MM.1S (cell line): Measurements from ENCODE around the gene UBE2Q1.

Experiments
- DNase-seq: peaks from one replicate; pipeline ENCODE4 v3.0.0-alpha.2; 2015
- H2AFZ ChIP-seq: fragments of 300-600 bp; sonication (generic); 2 replicates; pipeline ENCODE4 v1.6.0; 2016; ENCODE audit warnings: antibody characterized with exemption, low read length
- H3F3A ChIP-seq: fragments of 300-600 bp; sonication (generic); 2 replicates; pipeline ENCODE4 v1.6.1; 2016; ENCODE audit warnings: mild to moderate bottlenecking, antibody characterized with exemption, low read length, moderate library complexity, mixed read lengths; ENCODE audit not compliant: insufficient read depth
- H3K27ac ChIP-seq: fragments of 300-600 bp; sonication (generic); 2 replicates; pipeline ENCODE4 v1.5.1; 2016; ENCODE audit warnings: mild to moderate bottlenecking, low read length
- H3K27me3 ChIP-seq: fragments of 300-600 bp; sonication (generic); replicated peaks from 2 replicates; pipeline ENCODE4 v1.6.0; 2016; ENCODE audit warnings: low read length; ENCODE audit not compliant: insufficient read depth
- H3K36me3 ChIP-seq: fragments of 300-600 bp; sonication (generic); replicated peaks from 2 replicates; pipeline ENCODE4 v1.6.1; 2016; ENCODE audit warnings: mild to moderate bottlenecking, low read length, mixed read lengths; ENCODE audit not compliant: insufficient read depth
- H3K4me1 ChIP-seq: fragments of 300-600 bp; sonication (generic); 2 replicates; pipeline ENCODE4 v1.6.1; 2016; ENCODE audit warnings: low read length, mixed read lengths
- H3K4me2 ChIP-seq: fragments of 300-600 bp; sonication (generic); 2 replicates; pipeline ENCODE4 v1.6.0; 2016; ENCODE audit warnings: low read depth, low read length
- H3K4me3 ChIP-seq: fragments of 300-600 bp; sonication (generic); 2 replicates; pipeline ENCODE4 v1.5.1; 2016; ENCODE audit warnings: low read length, mixed read lengths
- H3K79me2 ChIP-seq: fragments of 300-600 bp; sonication (generic); 2 replicates; pipeline ENCODE4 v1.6.1; 2016; ENCODE audit warnings: mixed run types, low read length, mixed read lengths
- H3K9ac ChIP-seq: fragments of 300-600 bp; sonication (generic); 2 replicates; pipeline ENCODE4 v1.6.1; 2016; ENCODE audit warnings: low read length, mixed read lengths
- H3K9me2 ChIP-seq: fragments of 300-600 bp; sonication (generic); replicated peaks from 2 replicates; pipeline ENCODE4 v1.6.1; 2016; ENCODE audit warnings: mild to moderate bottlenecking, low read length, mixed read lengths; ENCODE audit not compliant: insufficient read depth
- H3K9me3 ChIP-seq: fragments of 300-600 bp; sonication (generic); replicated peaks from 2 replicates; pipeline ENCODE4 v1.6.1; 2016; ENCODE audit warnings: mild to moderate bottlenecking, low read length, mixed read lengths; ENCODE audit not compliant: insufficient read depth
- H4K20me1 ChIP-seq: fragments of 300-600 bp; sonication (generic); 2 replicates; pipeline ENCODE4 v1.6.1; 2016; ENCODE audit warnings: mild to moderate bottlenecking, low read length, moderate library complexity, mixed read lengths; ENCODE audit not compliant: insufficient read depth
- EZH2 ChIP-seq: fragments of 300-600 bp; sonication (generic); optimal IDR thresholded peaks from 2 replicates; pipeline ENCODE3; 2017; ENCODE audit warnings: low read depth, mild to moderate bottlenecking, antibody characterized with exemption, low read length, mixed read lengths
- EZH2phosphoT487 ChIP-seq: fragments of 300-600 bp; sonication (generic); IDR thresholded peaks from 2 replicates; pipeline ENCODE4 v1.6.1; 2018; ENCODE audit warnings: antibody characterized with exemption, low read length
- TF ChIP-seq, protein P1 (sequence below): fragments of 300-600 bp; sonication (generic); IDR thresholded peaks from 2 replicates; pipeline ENCODE4 v1.5.1; 2016; ENCODE audit warnings: antibody characterized with exemption, low read length, mixed read lengths

UBE2Q1 gene

GRCh38 chr1:154549202-154549770 is 9.2 kb downstream of the UBE2Q1 start:
- Histone ChIP-seq H4K20me1 (0 out of 2 replicates have a peak, but pooled peaks cover 5% of the 10 kb centered on the region), H3K27ac (no peak overlapping the region), H3K9me2 (no peaks in the 10 kb centered on the region), H3K27me3 (no peaks in the 10 kb centered on the region), H3K9ac (no peak overlapping the region), H3K79me2 (peaks cover 4% of the 10 kb centered on the region; the same call in 1 of the 2 replicates), H3K4me1 (peaks cover 19% of the 10 kb centered on the region), H2AFZ (no peak overlapping the region), H3K9me3 (no peaks in the 10 kb centered on the region), H3K4me2 (no peak overlapping the region), H3K4me3 (no peak overlapping the region), H3K36me3 (peaks cover 30% of the 10 kb centered on the region), H3F3A (peaks cover 10% of the 10 kb centered on the region; the same call in 1 of the 2 replicates)
- TF ChIP-seq EZH2phosphoT487 (no peak), EZH2 (no peak)
- TF ChIP-seq, protein P1, sequence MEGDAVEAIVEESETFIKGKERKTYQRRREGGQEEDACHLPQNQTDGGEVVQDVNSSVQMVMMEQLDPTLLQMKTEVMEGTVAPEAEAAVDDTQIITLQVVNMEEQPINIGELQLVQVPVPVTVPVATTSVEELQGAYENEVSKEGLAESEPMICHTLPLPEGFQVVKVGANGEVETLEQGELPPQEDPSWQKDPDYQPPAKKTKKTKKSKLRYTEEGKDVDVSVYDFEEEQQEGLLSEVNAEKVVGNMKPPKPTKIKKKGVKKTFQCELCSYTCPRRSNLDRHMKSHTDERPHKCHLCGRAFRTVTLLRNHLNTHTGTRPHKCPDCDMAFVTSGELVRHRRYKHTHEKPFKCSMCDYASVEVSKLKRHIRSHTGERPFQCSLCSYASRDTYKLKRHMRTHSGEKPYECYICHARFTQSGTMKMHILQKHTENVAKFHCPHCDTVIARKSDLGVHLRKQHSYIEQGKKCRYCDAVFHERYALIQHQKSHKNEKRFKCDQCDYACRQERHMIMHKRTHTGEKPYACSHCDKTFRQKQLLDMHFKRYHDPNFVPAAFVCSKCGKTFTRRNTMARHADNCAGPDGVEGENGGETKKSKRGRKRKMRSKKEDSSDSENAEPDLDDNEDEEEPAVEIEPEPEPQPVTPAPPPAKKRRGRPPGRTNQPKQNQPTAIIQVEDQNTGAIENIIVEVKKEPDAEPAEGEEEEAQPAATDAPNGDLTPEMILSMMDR: no peak
- DNase-seq: no peak

GRCh38 chr1:154548028-154548427 is 10.4 kb downstream of the UBE2Q1 start:
- Histone ChIP-seq H2AFZ (no peak overlapping the region), H3K4me2 (no peak overlapping the region), H3K4me1 (peaks cover 19% of the 10 kb centered on the region), H3K79me2 (no peaks in the 10 kb centered on the region), H3K9me3 (no peaks in the 10 kb centered on the region), H3K9me2 (no peaks in the 10 kb centered on the region), H3K27ac (no peak overlapping the region), H4K20me1 (0 out of 2 replicates have a peak, but pooled peaks cover 5% of the 10 kb centered on the region), H3K4me3 (no peak overlapping the region), H3K27me3 (no peaks in the 10 kb centered on the region), H3K36me3 (peaks cover 21% of the 10 kb centered on the region), H3F3A (peaks cover 7% of the 10 kb centered on the region; the same call in 1 of the 2 replicates), H3K9ac (no peak overlapping the region)
- no peak for DNase-seq
- TF ChIP-seq EZH2phosphoT487 (no peak), EZH2 (no peak)
- TF ChIP-seq, protein P1: no peak

GRCh38 chr1:154547105-154547732 is 11.2 kb downstream of the UBE2Q1 start:
- H3K4me2 ChIP-seq: no peak overlapping the region
- no peak overlapping the region for H3K27ac ChIP-seq

More at GRCh38 chr1:154547105-154547732, 11.2 kb downstream of the UBE2Q1 start:
- Histone ChIP-seq H3K4me3 (no peak overlapping the region), H2AFZ (no peak overlapping the region), H3K9me2 (no peaks in the 10 kb centered on the region), H3K4me1 (peaks cover 19% of the 10 kb centered on the region), H3F3A (peaks cover 7% of the 10 kb centered on the region; the same call in 1 of the 2 replicates), H4K20me1 (0 out of 2 replicates have a peak, but pooled peaks cover 5% of the 10 kb centered on the region), H3K27me3 (no peaks in the 10 kb centered on the region), H3K79me2 (no peaks in the 10 kb centered on the region), H3K9ac (no peak overlapping the region), H3K36me3 (peaks cover 14% of the 10 kb centered on the region), H3K9me3 (no peaks in the 10 kb centered on the region)
- no peak for TF ChIP-seq EZH2phosphoT487
- TF ChIP-seq EZH2: no peak
- TF ChIP-seq, protein P1: no peak
- no peak for DNase-seq
